HCT116 (cell line): Measurements from ENCODE around the gene FHOD1. TPM values are rescaled to one million over a fixed set of nuclear protein-coding genes. Genes with fewer than 3 reads are reported as not detected.

Experiments
- ATAC-seq: fragments of 200-7000 bp; cut with Tn5 transposase; 2 replicates; pipeline ENCODE4 v1.9.1; 2020; ENCODE audit warnings: mild to moderate bottlenecking, moderate library complexity
- BruUV-seq: library from RNA; stranded (reverse); fragments of 400-500 nt; replicated peaks from 2 replicates; lab custom pipeline; 2021; lab: Mats Ljungman, UMichigan
- CTCF ChIA-PET: fragments of 300-600 bp; sonication (Branson Sonifier 250); formaldehyde crosslinking; loops from one replicate; lab custom pipeline; 2021; ENCODE audit warnings: antibody characterized with exemption; lab: Charles Lee
- POLR2A ChIA-PET: fragments of 300-600, 350-600 bp; sonication (Branson Sonifier 250); formaldehyde crosslinking; loops from one replicate; lab custom pipeline; 2021; ENCODE audit warnings: antibody characterized with exemption; lab: Charles Lee
- RAD21 ChIA-PET, 2 experiments: fragments of 300-600 bp; sonication (Branson Sonifier 250); formaldehyde crosslinking; loops; one replicate each; lab custom pipeline; 2023; ENCODE audit warnings: low total read pairs in 2 of 2; ENCODE audit not compliant: uncharacterized antibody in 2 of 2, unreplicated experiment in 2 of 2, low non-redundant PET in 1 of 2; lab: Charles Lee
- DNase-seq: peaks from one replicate; pipeline ENCODE4 v3.0.0-alpha.2; 2010; ENCODE audit warnings: low read depth, low spot score
- H2AFZ ChIP-seq: fragments of 200-600 bp; shearing (Covaris generic), sonication (generic); 2 replicates; pipeline ENCODE4 v1.6.1; 2017; ENCODE audit warnings: low read depth, mixed run types, mixed read lengths, antibody characterized with exemption, low read length; ENCODE audit not compliant: poor library complexity, severe bottlenecking
- H3K27ac ChIP-seq: 2 replicates; pipeline ENCODE4 v1.5.1; 2012; ENCODE audit warnings: low read depth, low read length
- H3K27me3 ChIP-seq: fragments of 200-600 bp; sonication (generic); 2 replicates; pipeline ENCODE4 v1.6.1; 2016; ENCODE audit warnings: mixed run types, low read length, mixed read lengths; ENCODE audit not compliant: insufficient read depth
- H3K36me3 ChIP-seq, 2 experiments: fragments of 200-500 bp in 1 of 2; fragments of 200-600 bp in 1 of 2; sonication (Bioruptor generic) in 1 of 2; sonication (generic) in 1 of 2; 2 replicates each; pipeline versions ENCODE4 v1.5.1 to v1.6.1; 2014 to 2016; ENCODE audit warnings: low read length in 2 of 2, inconsistent platforms in 1 of 2, mixed read lengths in 1 of 2, mixed run types in 1 of 2; ENCODE audit not compliant: insufficient read depth in 2 of 2, control insufficient read depth in 1 of 2
- H3K4me1 ChIP-seq, 2 experiments: fragments of 200-600 bp in 1 of 2; sonication (generic) in 1 of 2; 2 replicates each; pipeline versions ENCODE4 v1.5.1 to v1.6.1; 2012 to 2017; ENCODE audit warnings: low read length in 2 of 2, inconsistent platforms in 1 of 2, mild to moderate bottlenecking in 1 of 2, mixed read lengths in 1 of 2, mixed run types in 1 of 2, moderate library complexity in 1 of 2; ENCODE audit not compliant: insufficient read depth in 2 of 2, control insufficient read depth in 1 of 2
- H3K4me2 ChIP-seq: fragments of 200-600 bp; sonication (generic); 2 replicates; pipeline ENCODE4 v1.6.1; 2017; ENCODE audit warnings: mixed run types, low read length, mixed read lengths
- H3K4me3 ChIP-seq, 2 experiments: fragments of 200-600 bp in 1 of 2; sonication (generic) in 1 of 2; replicated peaks in 1 of 2; 2 replicates each; pipeline ENCODE4 v1.5.1; 2011 to 2016; ENCODE audit warnings: low read length in 2 of 2, control low read depth in 1 of 2, low read depth in 1 of 2, mild to moderate bottlenecking in 1 of 2, mixed read lengths in 1 of 2, mixed run types in 1 of 2
- H3K79me2 ChIP-seq: fragments of 200-600 bp; sonication (generic); 2 replicates; pipeline ENCODE4 v1.6.1; 2017; ENCODE audit warnings: mild to moderate bottlenecking, mixed run types, low read length, moderate library complexity, mixed read lengths; ENCODE audit not compliant: insufficient read depth
- H3K9ac ChIP-seq: fragments of 200-600 bp; sonication (generic); 2 replicates; pipeline ENCODE4 v1.6.1; 2016; ENCODE audit warnings: low read length, mixed read lengths
- H3K9me2 ChIP-seq: fragments of 200-600 bp; sonication (generic), shearing (Covaris generic); 2 replicates; pipeline ENCODE4 v1.6.1; 2017; ENCODE audit warnings: mixed run types, mild to moderate bottlenecking, moderate library complexity; ENCODE audit not compliant: insufficient read depth
- H3K9me3 ChIP-seq, 2 experiments: fragments of 200-500 bp in 1 of 2; fragments of 200-600 bp in 1 of 2; sonication (Bioruptor generic) in 1 of 2; sonication (generic) in 1 of 2; 2 replicates each; pipeline ENCODE4 v1.6.1; 2014 to 2017; ENCODE audit warnings: low read length in 2 of 2, mixed read lengths in 2 of 2, inconsistent platforms in 1 of 2, low read depth in 1 of 2, mild to moderate bottlenecking in 1 of 2, mixed run types in 1 of 2, moderate library complexity in 1 of 2; ENCODE audit not compliant: control insufficient read depth in 1 of 2, insufficient read depth in 1 of 2
- H4K20me1 ChIP-seq: fragments of 200-600 bp; sonication (generic), shearing (Covaris generic); 2 replicates; pipeline ENCODE4 v1.6.1; 2017; ENCODE audit warnings: mixed run types, mild to moderate bottlenecking, moderate library complexity; ENCODE audit not compliant: insufficient read depth
- CBX3 ChIP-seq: IDR thresholded peaks from 2 replicates; pipeline ENCODE4 v1.6.1; 2012; ENCODE audit warnings: low read depth
- CEBPB ChIP-seq: IDR thresholded peaks from 2 replicates; pipeline ENCODE4 v1.6.1; 2012; ENCODE audit warnings: low read depth
- EGR1 ChIP-seq: IDR thresholded peaks from 2 replicates; pipeline ENCODE4 v1.6.1; 2012; ENCODE audit warnings: low read depth
- ELF1 ChIP-seq: IDR thresholded peaks from 2 replicates; pipeline ENCODE4 v1.6.1; 2012; ENCODE audit warnings: low read depth, borderline replicate concordance
- EZH2 ChIP-seq: fragments of 200-600 bp; sonication (generic); IDR thresholded peaks from 2 replicates; pipeline ENCODE4 v1.6.1; 2017; ENCODE audit warnings: antibody characterized with exemption, mixed run types
- EZH2phosphoT487 ChIP-seq: fragments of 200-600 bp; IDR thresholded peaks from 2 replicates; pipeline ENCODE4 v1.6.1; 2018; ENCODE audit warnings: antibody characterized with exemption, borderline replicate concordance
- FOSL1 ChIP-seq: IDR thresholded peaks from 2 replicates; pipeline ENCODE4 v1.6.1; 2012; ENCODE audit warnings: low read depth
- JUND ChIP-seq: IDR thresholded peaks from 2 replicates; pipeline ENCODE4 v1.6.1; 2012
- MAX ChIP-seq: IDR thresholded peaks from 2 replicates; pipeline ENCODE4 v1.6.1; 2012
- POLR2A ChIP-seq: IDR thresholded peaks from 2 replicates; pipeline ENCODE4 v1.7.0; 2011; ENCODE audit warnings: borderline replicate concordance; ENCODE audit not compliant: insufficient read depth, insufficient read length; ENCODE audit errors: extremely low read depth
- POLR2AphosphoS5 ChIP-seq: IDR thresholded peaks from 2 replicates; pipeline ENCODE4 v1.6.1; 2011; ENCODE audit warnings: mild to moderate bottlenecking, low read depth, low read length, moderate library complexity
- RAD21 ChIP-seq: IDR thresholded peaks from 2 replicates; pipeline ENCODE4 v1.6.1; 2012; ENCODE audit warnings: low read depth, mild to moderate bottlenecking
- REST ChIP-seq: IDR thresholded peaks from 2 replicates; pipeline ENCODE4 v1.6.1; 2012; ENCODE audit warnings: low read depth
- SIN3A ChIP-seq: IDR thresholded peaks from 2 replicates; pipeline ENCODE4 v1.6.1; 2012; ENCODE audit warnings: low read depth
- SP1 ChIP-seq: IDR thresholded peaks from 2 replicates; pipeline ENCODE4 v1.6.1; 2012; ENCODE audit warnings: low read depth
- SRF ChIP-seq: IDR thresholded peaks from 2 replicates; pipeline ENCODE4 v1.6.1; 2012; ENCODE audit warnings: low read depth
- TCF7L2 ChIP-seq: IDR thresholded peaks from 2 replicates; pipeline ENCODE4 v1.7.0; 2011; ENCODE audit warnings: borderline replicate concordance, inconsistent platforms; ENCODE audit not compliant: insufficient read depth, insufficient read length; ENCODE audit errors: extremely low read depth
- YY1 ChIP-seq: IDR thresholded peaks from 2 replicates; pipeline ENCODE4 v1.6.1; 2011; ENCODE audit warnings: low read length, low read depth, moderate library complexity, mild to moderate bottlenecking; ENCODE audit not compliant: insufficient replicate concordance; ENCODE audit errors: extremely low read depth
- ZBTB33 ChIP-seq: IDR thresholded peaks from 2 replicates; pipeline ENCODE4 v1.6.1; 2011; ENCODE audit warnings: mild to moderate bottlenecking, low read length, moderate library complexity; ENCODE audit not compliant: insufficient replicate concordance; ENCODE audit errors: extremely low read depth
- ZFX ChIP-seq: fragments of 450-650 bp; IDR thresholded peaks from 2 replicates; pipeline ENCODE4 v1.6.1; 2017
- ZNF274 ChIP-seq: fragments of 200-500 bp; sonication (Bioruptor generic); IDR thresholded peaks from 2 replicates; pipeline ENCODE4 v1.6.1; 2014; ENCODE audit warnings: mild to moderate bottlenecking, low read depth, low read length, inconsistent platforms
- intact Hi-C: fragments of 100-400 bp; cut with micrococcal nuclease; formaldehyde crosslinking; loops from 2 replicates; pipeline ENCODE4 v1.10.0; 2022
- total RNA-seq: library from RNA; stranded (reverse); gene quantifications from one replicate; pipeline ENCODE4 v1.2.1, GENCODE V29; 2021; ENCODE audit not compliant: unreplicated experiment

Gene FHOD1
- total RNA-seq, 1 experiment from 2014 or later = 69.2 TPM

DNA sequence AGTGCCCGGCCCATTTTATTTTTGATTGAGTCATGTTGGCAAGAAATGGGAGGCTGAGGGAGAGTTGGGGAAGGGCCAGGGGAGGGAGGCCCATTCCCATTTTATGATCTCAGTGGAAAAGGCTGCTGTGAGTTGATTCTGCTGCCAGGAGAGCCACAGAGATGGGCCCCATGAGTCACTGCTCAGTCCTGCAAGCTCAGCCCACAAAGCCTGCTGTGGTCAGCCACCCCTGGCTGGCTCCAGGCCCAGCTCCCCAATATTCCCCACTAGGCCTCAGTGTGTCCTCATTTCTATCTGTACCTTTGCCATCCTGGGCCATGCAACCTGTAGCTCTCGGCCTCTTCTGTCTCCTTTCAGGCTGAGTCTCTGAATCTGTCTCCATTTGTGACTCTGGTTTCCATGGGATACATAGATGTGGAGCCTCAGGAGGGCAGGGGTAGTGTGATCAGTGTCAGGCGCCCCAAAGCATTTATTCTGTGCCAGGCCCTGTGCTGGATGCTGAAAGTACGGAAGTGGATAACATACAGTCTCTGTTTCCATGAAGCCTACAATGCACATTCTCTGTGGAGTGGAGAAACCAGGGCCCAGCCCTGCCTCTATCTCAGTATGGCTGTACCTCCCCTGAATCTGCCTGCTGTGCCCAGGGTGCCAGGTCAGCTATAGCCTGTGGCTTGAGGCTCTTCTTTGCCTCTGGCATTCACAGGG lies 30.2 kb upstream of the FHOD1 start:
- peak; percentile 84 for DNase-seq

More for the DNA sequence above, 30.2 kb upstream of the FHOD1 start:
- H3K4me3 ChIP-seq = peak overlapping the region; percentile 86 to 87
- intact Hi-C loops = loop anchor here (2.0 to 5.0 kb wide), 2 partner anchors 31 to 60 kb away; partner anchors contain the start of gene FHOD1
- ChIA-PET POLR2A (interaction anchor here (0.6 to 2.7 kb wide), 4 partner anchors 8 to 109 kb away, joined by 3 to 8 read pairs (median 5); partner anchors contain the start of gene FHOD1), RAD21 (interaction anchor here (0.7 to 1.3 kb wide), 4 partner anchors 9 to 31 kb away, joined by 3 to 4 read pairs (median 4); partner anchors contain the start of gene FHOD1 (in 1 of the 2)), CTCF (interaction anchor here (0.7 to 3.2 kb wide), 4 partner anchors 17 to 926 kb away, joined by 3 to 22 read pairs (median 3); partner anchors contain the start of gene ELMO3)
- peak; percentile 41 for TF ChIP-seq ZBTB33
- no peak for TF ChIP-seq MAX
- TF ChIP-seq FOSL1 = no peak
- no peak for TF ChIP-seq SP1
- no peak for TF ChIP-seq JUND
- no peak for TF ChIP-seq SRF
- no peak for TF ChIP-seq CEBPB
- TF ChIP-seq ELF1 = no peak
- peak; percentile 73 for TF ChIP-seq POLR2AphosphoS5
- no peak for TF ChIP-seq TCF7L2
- peak; percentile 54 for TF ChIP-seq YY1
- TF ChIP-seq REST = no peak
- no peak for TF ChIP-seq CBX3
- TF ChIP-seq EGR1 = no peak
- TF ChIP-seq SIN3A = no peak
- TF ChIP-seq ZFX = no peak
- TF ChIP-seq ZNF274 = no peak
- TF ChIP-seq EZH2 = no peak
- TF ChIP-seq EZH2phosphoT487 = no peak
- TF ChIP-seq RAD21 = no peak
- no peak for TF ChIP-seq POLR2A
- no peak overlapping the region for H2AFZ ChIP-seq
- peak overlapping the region; percentile 96 for H3K4me2 ChIP-seq
- H3K9me3 ChIP-seq = no peaks in the 10 kb centered on the region
- H3K36me3 ChIP-seq = peaks cover 6 to 17% of the 10 kb centered on the region in 2 experiments; a peak in 2 of 4 replicates
- no peaks in the 10 kb centered on the region for H3K9me2 ChIP-seq
- H3K4me1 ChIP-seq = peaks cover 28 to 39% of the 10 kb centered on the region in 2 experiments
- peaks cover 31% of the 10 kb centered on the region for H3K79me2 ChIP-seq
- no peaks in the 10 kb centered on the region for H4K20me1 ChIP-seq
- H3K27me3 ChIP-seq = no peaks in the 10 kb centered on the region
- H3K9ac ChIP-seq = peak overlapping the region; percentile 88
- peak; percentile 57 for ATAC-seq
- peak overlapping the region; percentile 91 for H3K27ac ChIP-seq
- TSS peak; percentile 46 for BruUV-seq
